Stomach (tissue), 4 donors: ENCODE data around the gene RSPO3.

Source experiments
- EP300 ChIP-seq: sonication (generic); formaldehyde crosslinking; IDR thresholded peaks from one replicate; pipeline ENCODE4 v1.6.1; 2017; ENCODE audit warnings: antibody characterized with exemption
- POLR2A ChIP-seq, 4 donors: fragments of 450-650 bp; IDR thresholded peaks; one replicate each; pipeline ENCODE4 v1.6.1; 2016; ENCODE audit warnings: antibody characterized with exemption in 4 of 4, control low read depth in 2 of 4, mild to moderate bottlenecking in 1 of 4, moderate library complexity in 1 of 4
- TF ChIP-seq, protein P1 (sequence below), 7 experiments: fragments of 450-650 bp in 4 of 7; fragments of 200-600 bp in 3 of 7; sonication (generic) in 3 of 7; IDR thresholded peaks; one replicate each; pipeline ENCODE4 v1.5.1; 2016 to 2019; ENCODE audit warnings: antibody characterized with exemption in 7 of 7, control low read depth in 2 of 7, mild to moderate bottlenecking in 1 of 7

DNA sequence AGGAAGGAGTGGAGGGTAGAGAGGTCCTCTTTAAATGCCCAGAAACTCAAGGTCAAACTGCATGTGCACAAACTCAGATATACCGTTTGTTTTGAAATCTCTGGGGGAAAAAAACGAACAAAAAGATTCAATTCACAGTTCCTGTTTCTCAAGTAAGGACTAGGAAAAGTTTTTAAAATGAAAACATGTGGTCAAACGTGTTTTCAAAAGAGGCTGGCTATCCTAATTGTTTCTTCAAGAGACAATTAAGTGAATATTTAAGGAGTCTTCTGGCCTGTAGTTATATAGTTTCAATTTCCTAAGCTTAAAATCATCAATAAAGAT is 3.1 kb downstream of the RSPO3 start:
- TF ChIP-seq, protein P1, sequence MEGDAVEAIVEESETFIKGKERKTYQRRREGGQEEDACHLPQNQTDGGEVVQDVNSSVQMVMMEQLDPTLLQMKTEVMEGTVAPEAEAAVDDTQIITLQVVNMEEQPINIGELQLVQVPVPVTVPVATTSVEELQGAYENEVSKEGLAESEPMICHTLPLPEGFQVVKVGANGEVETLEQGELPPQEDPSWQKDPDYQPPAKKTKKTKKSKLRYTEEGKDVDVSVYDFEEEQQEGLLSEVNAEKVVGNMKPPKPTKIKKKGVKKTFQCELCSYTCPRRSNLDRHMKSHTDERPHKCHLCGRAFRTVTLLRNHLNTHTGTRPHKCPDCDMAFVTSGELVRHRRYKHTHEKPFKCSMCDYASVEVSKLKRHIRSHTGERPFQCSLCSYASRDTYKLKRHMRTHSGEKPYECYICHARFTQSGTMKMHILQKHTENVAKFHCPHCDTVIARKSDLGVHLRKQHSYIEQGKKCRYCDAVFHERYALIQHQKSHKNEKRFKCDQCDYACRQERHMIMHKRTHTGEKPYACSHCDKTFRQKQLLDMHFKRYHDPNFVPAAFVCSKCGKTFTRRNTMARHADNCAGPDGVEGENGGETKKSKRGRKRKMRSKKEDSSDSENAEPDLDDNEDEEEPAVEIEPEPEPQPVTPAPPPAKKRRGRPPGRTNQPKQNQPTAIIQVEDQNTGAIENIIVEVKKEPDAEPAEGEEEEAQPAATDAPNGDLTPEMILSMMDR (IDR thresholded peaks at IDR 0.05): no peak
- TF ChIP-seq POLR2A (IDR thresholded peaks at IDR 0.05) (no peak), EP300 (no peak)
